TTC549 (cell line): ENCODE results near the gene C9.
"Not testable (repeated sequence)": the region's sequence is repeated elsewhere in the genome, so short reads cannot be mapped to it uniquely, and the experiment has no call there.

Source experiments
- FAIRE-seq: peaks from 2 replicates; lab custom pipeline; 2012; peaks lifted over from hg19 to GRCh38; lab: Jason Lieb, UNC

C9 gene

GRCh38 chr5:39323542-39323941, 40.8 kb downstream of the C9 start:
- no peak for FAIRE-seq

DNA sequence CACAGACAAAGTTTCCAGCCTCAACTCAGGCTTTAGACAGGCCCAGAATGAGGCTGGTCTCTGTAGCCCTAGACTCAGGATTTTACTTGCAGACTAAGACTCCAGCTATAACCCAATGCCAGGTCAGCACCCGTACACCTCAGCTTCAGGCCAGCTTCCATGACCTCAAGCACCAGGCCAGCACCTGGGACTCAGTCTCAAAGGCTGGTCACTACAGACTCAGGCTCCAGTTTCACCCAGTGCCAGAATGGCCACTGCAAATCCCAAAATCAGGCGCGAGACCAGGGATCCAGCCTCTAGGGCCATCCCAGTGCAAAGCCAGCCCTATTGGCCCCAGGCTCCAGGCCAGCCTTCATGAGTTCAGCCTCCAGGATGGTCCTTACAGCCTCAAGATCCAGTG, 44.9 kb downstream of the C9 start:
- FAIRE-seq: no peak

DNA sequence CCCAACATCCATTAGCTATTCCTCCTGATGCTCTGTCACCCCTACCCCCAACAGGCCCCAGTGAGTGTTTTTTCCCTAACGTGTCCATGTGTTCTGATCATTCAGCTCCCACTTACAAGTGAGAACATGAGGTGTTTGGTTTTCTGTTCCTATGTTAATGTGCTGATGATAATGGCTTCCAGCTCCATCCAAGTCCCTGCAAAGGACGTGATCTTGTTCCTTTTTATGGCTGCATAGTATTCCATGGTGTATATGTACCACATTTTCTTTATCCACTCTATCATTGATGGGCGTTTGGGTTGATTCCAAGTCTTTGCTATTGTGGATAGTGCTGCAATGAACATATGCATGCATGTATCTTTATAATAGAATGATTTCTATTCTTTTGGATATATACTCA, 47.8 kb downstream of the C9 start:
- FAIRE-seq: not testable (repeated sequence)

- FAIRE-seq: no peak
Observed at GRCh38 chr5:39315995-39316394, 48.3 kb downstream of the C9 start.

GRCh38 chr5:39314591-39314990, 49.7 kb downstream of the C9 start:
- no peak for FAIRE-seq

DNA sequence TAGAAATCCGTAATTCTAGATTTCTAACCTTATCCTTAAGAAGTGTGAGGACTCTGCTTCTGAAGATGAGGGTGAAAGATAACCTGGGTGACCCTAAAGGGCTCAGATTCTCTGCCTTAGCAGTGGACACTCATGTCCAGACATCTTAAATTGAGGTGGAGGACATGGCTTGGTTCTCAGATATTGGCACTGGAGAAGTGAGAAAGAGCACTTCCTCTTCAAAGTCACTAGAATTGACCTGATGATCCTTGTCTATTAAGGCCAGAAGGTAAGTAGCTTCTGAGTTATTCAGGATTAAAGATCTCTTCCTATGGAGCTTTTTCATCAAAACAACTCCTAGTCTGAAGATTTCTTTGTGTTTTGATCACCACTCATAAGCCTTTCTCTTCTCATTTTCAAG, 54.8 kb downstream of the C9 start:
- no peak for FAIRE-seq

DNA sequence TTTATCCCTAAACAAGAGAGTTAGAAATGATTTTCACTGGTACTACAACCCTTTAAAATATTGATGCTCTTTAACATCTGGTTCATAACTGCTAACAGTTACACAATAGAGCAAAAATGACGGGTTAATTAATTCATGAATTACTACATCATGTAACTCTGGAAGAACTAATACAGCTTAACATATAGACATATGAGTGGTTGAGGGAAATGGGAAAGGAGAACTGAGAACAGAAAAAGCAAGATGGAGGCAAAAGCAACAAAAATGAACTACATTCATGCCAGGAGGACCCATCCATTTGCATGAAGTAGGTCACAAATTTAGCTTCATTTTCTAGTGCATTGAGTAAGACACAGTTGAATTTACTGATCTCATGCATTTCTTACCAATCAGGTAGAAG, 61.8 kb downstream of the C9 start:
- no peak for FAIRE-seq

DNA sequence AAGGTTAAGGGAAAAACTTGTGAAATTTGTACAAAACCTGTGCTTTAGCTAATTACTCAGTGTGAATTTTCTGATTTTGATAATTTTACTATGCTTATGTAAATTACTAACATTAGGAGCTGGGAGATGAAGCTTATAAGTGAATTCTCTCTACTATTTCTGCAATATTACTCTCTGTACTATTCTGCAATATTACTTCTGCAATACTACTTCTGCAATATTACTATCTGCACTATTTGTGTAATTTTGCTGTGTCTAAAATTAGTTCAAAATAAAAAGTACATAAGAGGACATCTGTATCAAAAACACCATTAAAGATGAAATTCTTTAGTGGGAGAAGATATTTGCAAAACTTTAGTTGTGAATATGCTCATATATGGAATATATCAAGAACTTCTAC, 62.9 kb downstream of the C9 start:
- no peak for FAIRE-seq

DNA sequence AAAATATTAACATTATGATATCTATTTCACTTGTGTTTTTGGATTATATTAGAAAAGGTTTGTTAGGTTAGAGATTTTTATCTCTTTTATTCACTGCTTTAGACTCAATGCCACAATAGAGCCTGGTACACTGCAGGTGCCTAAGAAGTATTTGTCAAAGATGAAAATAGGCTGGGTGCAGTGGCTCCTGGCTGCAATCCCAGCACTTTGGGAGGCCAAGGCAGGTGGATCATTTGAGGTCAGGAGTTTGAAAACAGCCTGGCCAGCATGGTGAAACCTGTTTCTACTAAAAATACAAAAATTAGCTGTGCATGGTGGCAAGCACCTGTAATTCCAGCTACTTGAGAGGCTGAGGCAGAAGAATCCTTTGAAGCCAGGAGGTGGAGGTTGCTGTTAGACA, 64.3 kb downstream of the C9 start:
- FAIRE-seq: no peak

DNA sequence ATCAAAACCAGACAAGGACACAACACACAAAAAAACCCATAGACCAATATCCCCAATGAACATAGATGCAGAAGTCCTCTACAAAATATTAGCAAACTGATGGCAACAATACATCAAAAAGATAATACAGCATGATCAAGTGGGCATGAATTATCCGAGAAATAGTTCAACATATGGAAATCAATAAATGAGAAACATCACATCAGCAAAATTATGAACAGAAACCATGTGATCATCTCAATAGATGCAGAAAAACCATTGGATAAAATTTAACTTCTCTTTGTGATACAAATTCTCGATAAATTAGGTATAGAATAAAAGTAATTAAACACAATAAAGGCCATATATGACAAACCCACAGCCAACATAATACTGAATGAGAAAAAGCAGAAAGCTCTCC, 69.6 kb downstream of the C9 start:
- no peak for FAIRE-seq

GRCh38 chr5:39284552-39284951, 79.7 kb downstream of the C9 start:
- FAIRE-seq: no peak

GRCh38 chr5:39283231-39283818, 81.0 kb downstream of the C9 start:
- no peak for FAIRE-seq

DNA sequence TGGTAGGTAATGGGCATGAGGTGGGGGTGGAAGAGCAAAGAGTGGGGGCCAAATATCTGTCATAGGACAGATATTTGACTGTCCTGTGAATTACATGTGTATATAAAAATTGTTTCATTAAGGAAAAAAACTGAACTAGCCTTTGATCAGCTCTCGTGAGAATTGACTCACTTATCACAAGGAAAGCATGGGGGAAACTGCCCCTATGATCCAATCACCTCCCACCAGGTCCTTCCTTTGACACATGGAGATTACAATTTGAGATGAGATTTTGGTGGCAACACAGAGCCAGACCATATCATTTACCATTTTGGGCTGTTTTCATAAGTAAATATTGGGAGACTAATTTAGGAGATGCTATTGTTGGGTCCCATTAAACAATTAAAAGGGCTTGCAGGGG, 81.7 kb downstream of the C9 start:
- no peak for FAIRE-seq

DNA sequence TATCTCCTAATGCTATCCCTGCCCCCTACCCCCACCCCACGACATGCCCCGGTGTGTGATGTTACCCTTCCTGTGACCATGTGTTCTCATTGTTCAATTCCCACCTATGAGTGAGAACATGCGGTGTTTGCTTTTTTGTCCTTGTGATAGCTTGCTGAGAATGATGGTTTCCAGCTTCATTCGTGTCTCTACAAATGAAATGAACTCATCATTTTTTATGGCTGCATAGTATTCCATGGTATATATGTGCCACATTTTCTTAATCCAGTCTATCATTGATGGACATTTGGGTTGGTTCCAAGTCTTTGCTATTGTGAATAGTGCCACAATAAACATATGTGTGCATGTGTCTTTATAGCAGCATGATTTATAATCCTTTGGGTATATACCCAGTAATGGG, 88.4 kb downstream of the C9 start:
- FAIRE-seq: not testable (repeated sequence)

- no peak for FAIRE-seq
Observed at GRCh38 chr5:39274398-39275085, 89.8 kb downstream of the C9 start.

DNA sequence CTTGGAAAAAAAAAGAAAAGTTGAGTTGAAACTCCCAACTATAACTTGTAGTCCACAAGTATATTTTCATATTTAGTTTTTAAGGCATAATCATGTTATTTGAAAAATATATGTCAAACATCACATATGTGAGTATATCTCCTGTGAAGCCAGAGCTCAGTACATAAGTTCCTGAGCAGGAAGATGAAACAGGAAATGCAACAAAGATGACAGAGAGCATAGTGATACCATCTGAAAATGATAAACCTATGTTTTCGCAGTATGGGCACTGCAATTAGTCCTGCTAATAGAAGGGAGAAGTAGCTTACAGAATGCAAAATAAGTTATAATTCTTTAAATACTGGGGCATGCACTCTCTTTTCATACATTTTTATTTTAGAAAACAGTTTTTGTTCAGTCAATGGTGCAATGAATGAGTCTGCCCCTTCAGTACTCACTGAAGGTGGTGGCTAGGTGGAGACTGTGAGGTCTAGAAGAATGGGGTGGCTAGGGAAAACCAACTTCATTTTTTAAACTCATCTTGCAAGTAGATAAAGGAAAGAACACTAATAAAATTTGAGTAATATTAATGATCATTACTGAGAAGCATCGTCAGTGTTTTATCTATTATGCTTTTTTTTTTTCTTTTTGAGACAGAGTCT, 90.9 kb downstream of the C9 start:
- no peak for FAIRE-seq

DNA sequence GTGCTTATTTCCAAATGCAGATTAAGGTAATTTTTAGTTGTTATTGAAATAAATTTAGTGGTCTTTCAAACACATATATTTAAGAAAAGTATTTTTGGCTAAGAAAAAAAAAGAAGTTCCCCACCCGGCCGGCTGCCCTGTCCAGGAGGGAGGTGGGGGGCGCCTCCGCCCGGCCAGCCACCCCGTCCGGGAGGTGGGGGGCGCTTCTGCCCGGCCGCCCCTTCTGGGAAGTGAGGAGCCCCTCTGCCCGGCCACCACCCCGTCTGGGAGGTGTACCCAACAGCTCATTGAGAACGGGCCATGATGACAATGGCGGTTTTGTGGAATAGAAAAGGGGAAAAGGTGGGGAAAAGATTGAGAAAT, 91.4 kb downstream of the C9 start:
- FAIRE-seq: not testable (repeated sequence)

DNA sequence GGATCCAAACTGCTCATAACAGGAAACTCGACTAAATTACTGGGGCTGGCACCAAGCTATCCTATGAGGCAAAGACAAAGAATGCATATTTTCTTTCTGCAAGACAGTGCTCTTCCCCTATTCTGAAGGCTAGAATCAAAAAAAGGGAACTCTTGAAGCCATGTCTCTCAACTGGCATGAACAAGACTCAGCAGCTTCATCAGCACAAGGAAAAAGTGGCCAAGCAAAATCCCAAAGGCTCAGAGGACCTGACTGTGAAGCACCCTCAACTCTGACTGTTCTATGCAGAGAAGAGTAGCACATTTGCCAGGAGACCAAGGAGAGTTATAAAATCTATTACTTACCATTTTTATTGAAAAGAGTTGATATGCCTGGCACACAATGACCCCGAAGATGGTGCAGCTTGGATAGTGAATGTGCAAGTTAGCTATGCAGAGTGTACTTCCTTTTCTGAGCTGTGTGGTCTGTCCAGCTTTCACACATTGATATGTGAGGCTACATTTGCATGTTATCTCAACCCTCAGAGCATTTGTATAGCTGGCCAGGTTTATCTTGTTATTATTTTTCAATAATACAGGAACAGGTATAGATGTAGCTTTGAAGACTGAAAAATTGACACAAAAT, 94.0 kb downstream of the C9 start:
- FAIRE-seq: no peak

- no peak for FAIRE-seq
Observed at GRCh38 chr5:39267186-39267585, 97.1 kb downstream of the C9 start.

GRCh38 chr5:39266442-39266841, 97.9 kb downstream of the C9 start:
- no peak for FAIRE-seq

GRCh38 chr5:39264528-39264927, 99.8 kb downstream of the C9 start:
- FAIRE-seq: no peak

DNA sequence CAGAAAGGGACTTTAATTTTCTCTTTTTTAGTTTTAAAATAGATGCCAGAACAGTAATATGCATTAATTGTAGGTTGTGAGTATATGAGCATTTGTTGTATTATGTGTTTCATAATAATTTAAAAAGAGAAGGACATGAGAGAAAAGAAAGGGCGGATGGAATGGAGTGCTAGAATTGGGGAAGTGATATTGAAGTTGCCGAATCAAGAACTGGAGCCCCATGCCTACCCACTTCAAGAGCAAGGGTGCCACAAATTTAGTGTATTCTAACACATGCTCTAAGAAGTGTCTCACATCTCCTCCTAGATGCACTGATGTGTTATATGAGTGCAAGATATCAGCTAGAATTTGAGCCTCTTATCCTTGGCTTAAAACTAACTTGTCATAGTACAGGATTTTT, 101.3 kb downstream of the C9 start:
- no peak for FAIRE-seq

GRCh38 chr5:39260095-39260494, 104.2 kb downstream of the C9 start:
- no peak for FAIRE-seq

- FAIRE-seq: no peak
Observed at GRCh38 chr5:39257554-39257953, 106.7 kb downstream of the C9 start.
